Measurements from ENCODE around the gene LRP10. TPM values are rescaled to one million over a fixed set of nuclear protein-coding genes. Genes with fewer than 3 reads are reported as not detected.

Gene LRP10
- total and polyA plus RNA-seq, 2 of the 8 experiments (the other 6 are each of a cell fraction or from before 2014, with no cell fraction given): 12.4 to 15.6 TPM

DNA sequence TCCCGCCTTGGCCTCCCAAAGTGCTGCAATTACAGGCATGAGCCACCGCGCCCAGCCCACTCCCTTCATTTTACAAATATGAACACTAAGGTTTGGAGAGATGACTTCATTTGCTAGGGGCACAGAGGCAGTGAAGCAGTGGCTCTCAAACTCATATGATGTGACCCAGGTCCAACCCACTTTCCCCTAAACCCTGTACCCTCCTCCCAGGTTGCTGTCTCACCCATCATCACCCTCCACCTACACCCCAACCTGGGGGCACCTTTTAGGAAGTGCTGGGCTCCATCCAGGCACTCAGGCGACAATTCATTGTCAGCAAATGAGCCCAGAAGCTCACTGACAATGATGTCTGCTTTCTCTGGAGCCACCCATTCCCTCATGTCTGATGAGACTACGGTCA lies 52.2 kb downstream of the LRP10 start:
- H4K91ac ChIP-seq (replicated peaks; ENCODE audit: insufficient read length, low read length): no peak overlapping the region
- H3K27me3 ChIP-seq (replicated peaks in 1 of 4; ENCODE audit: control insufficient read depth in 3 of 4, extremely low read depth in 1 of 4, insufficient read depth in 3 of 4, low read length in 3 of 4): no peaks in the 10 kb centered on the region
- H3K79me2 ChIP-seq (ENCODE audit: control insufficient read depth in 1 of 2, insufficient read depth in 2 of 2, low read length in 2 of 2): peaks cover 5 to 19% of the 10 kb centered on the region in 2 experiments
- no peak overlapping the region for H2BK12ac ChIP-seq (ENCODE audit: low read depth, low read length)
- no peak for TF ChIP-seq KDM4A (IDR thresholded peaks at IDR 0.05; ENCODE audit: low read depth, low read length, severe bottlenecking)
- TF ChIP-seq SAP30 (IDR thresholded peaks at IDR 0.05; ENCODE audit: insufficient read depth, insufficient replicate concordance, low read length): no peak
- no peak for TF ChIP-seq HDAC2 (IDR thresholded peaks at IDR 0.05; ENCODE audit: borderline replicate concordance in 1 of 2, low read depth in 2 of 2, low read length in 2 of 2)
- no peak for TF ChIP-seq POLR2A (IDR thresholded peaks at IDR 0.05; ENCODE audit: control extremely low read depth in 1 of 2, low read depth in 2 of 2, low read length in 2 of 2)
- no peak for TF ChIP-seq HDAC6 (IDR thresholded peaks at IDR 0.05; ENCODE audit: low read depth, low read length)
- H2BK120ac ChIP-seq (replicated peaks; ENCODE audit: low read depth, low read length): no peak overlapping the region
- H3K4ac ChIP-seq (replicated peaks; ENCODE audit: insufficient read length, low read depth, low read length): no peak overlapping the region
- no peak overlapping the region for H2AK5ac ChIP-seq (ENCODE audit: low read depth, low read length)
- ChIA-PET CTCF (ENCODE audit: partially characterized antibody) (interaction anchor here (1.3 kb wide), 1 partner anchor 364 kb away, joined by 3 read pairs; no protein-coding TSS in a partner anchor), POLR2A (ENCODE audit: partially characterized antibody) (interaction anchor here (1.4 to 1.7 kb wide), 3 partner anchors 7 to 145 kb away, joined by 3 to 4 read pairs (median 3); partner anchors contain the start of gene HAUS4)
- H4K20me1 ChIP-seq (replicated peaks in 1 of 2; ENCODE audit: control insufficient read depth in 1 of 2, insufficient read depth in 2 of 2, low read length in 2 of 2): peaks cover 0 to 2% of the 10 kb centered on the region in 2 experiments
- DNase-seq (ENCODE audit: low read depth in 1 of 2, low spot score in 2 of 2): no peak
- H3K4me1 ChIP-seq (replicated peaks in 1 of 4; ENCODE audit: control insufficient read depth in 3 of 4, insufficient read depth in 4 of 4, low read length in 3 of 4): peaks cover 0 to 9% (median 5%) of the 10 kb centered on the region in 4 experiments; a peak in 4 of 7 replicates
- no peak overlapping the region for H3K18ac ChIP-seq (ENCODE audit: extremely low read depth, low read length)
- H3K14ac ChIP-seq (ENCODE audit: insufficient read length): no peak overlapping the region
- H3K36me3 ChIP-seq (ENCODE audit: control insufficient read depth in 2 of 4, insufficient read depth in 4 of 4, low read length in 3 of 4): peaks cover 31 to 72% (median 53%) of the 10 kb centered on the region in 4 experiments
- H4K5ac ChIP-seq (ENCODE audit: insufficient read length, low read depth, low read length): no peak overlapping the region
- no peak overlapping the region for H2BK20ac ChIP-seq (ENCODE audit: low read length)
- no peak overlapping the region for H4K8ac ChIP-seq (ENCODE audit: extremely low read depth, insufficient read depth, low read length)
- no peak overlapping the region for H2BK15ac ChIP-seq (ENCODE audit: low read length)
- WGBS, 2 experiments (ENCODE audit: extremely low coverage in 1 of 2, insufficient coverage in 1 of 2, insufficient read length in 1 of 2, insufficient replicate concordance in 2 of 2, low coverage in 1 of 2, low lambda C conversion rate in 2 of 2, missing lambda C conversion rate in 1 of 2): 96% methylated on average over 5 of the region's 5 CpGs; no CpG with 5 or more reads in 1 of the 2 experiments
- H3K9me3 ChIP-seq (ENCODE audit: insufficient read depth in 2 of 2, low read depth in 1 of 2, low read length in 1 of 2): no peaks in the 10 kb centered on the region
- H2BK5ac ChIP-seq (ENCODE audit: low read depth, low read length): no peak overlapping the region
- H3K27ac ChIP-seq (ENCODE audit: low read depth, low read length): no peak overlapping the region
- no peak overlapping the region for H3K4me2 ChIP-seq (ENCODE audit: insufficient read depth in 1 of 2, low read depth in 2 of 2, low read length in 2 of 2)
- peaks cover 7% of the 10 kb centered on the region for H3K23me2 ChIP-seq (ENCODE audit: low read depth, low read length)
- no peak overlapping the region for H3K56ac ChIP-seq (replicated peaks; ENCODE audit: insufficient read length, low read depth, low read length)
- no peak for FAIRE-seq
- no peak overlapping the region for H3K23ac ChIP-seq (ENCODE audit: insufficient read length)
- H3K4me3 ChIP-seq (ENCODE audit: extremely low read depth in 1 of 4, insufficient read depth in 2 of 4, low read depth in 3 of 4, low read length in 4 of 4): no peak overlapping the region
- no peak overlapping the region for H3K9ac ChIP-seq (replicated peaks in 1 of 4; ENCODE audit: extremely low read depth in 1 of 4, low read depth in 3 of 4, low read length in 3 of 4)
- H2AFZ ChIP-seq (ENCODE audit: low read length): no peak overlapping the region
- H3K79me1 ChIP-seq (ENCODE audit: low read depth, low read length): peaks cover 5% of the 10 kb centered on the region; the same call in 1 of the 2 replicates
